DMS153 treated with DMSO at 0.1 percent for 48 hours (cell line): ENCODE results near the gene TENM3.
A peak's percentile ranks its signal among the peaks of the same experiment; 100 is the strongest.
"Not testable (repeated sequence)": the region's sequence is repeated elsewhere in the genome, so short reads cannot be mapped to it uniquely, and the experiment has no call there.

Experiments used
- DNase-seq: peaks from one replicate; lab custom pipeline; 2025; ENCODE audit not compliant: unreplicated experiment; lab: John Stamatoyannopoulos, UW

The TENM3 gene

GRCh38 chr4:182243204-182243603 is at the start of gene TENM3:
TENM3 (plus strand) TSS chr4:182243402; CDS start chr4:182324021, 80,619 bp downstream.
- DNase-seq, result not testable (repeated sequence)

GRCh38 chr4:182194091-182194824 is 48.9 kb upstream of the TENM3 start:
- DNase-seq, result no peak

- DNase-seq, result no peak
These were observed 45.6 kb upstream of the TENM3 start for GRCh38 chr4:182197611-182198010.

- no peak for DNase-seq
These were observed 41.3 kb upstream of the TENM3 start for GRCh38 chr4:182201871-182202270.

- DNase-seq, result no peak
These were observed 40.6 kb upstream of the TENM3 start for GRCh38 chr4:182202650-182203049.

- DNase-seq, result no peak
These were observed 39.3 kb upstream of the TENM3 start for GRCh38 chr4:182203872-182204411.

- DNase-seq, result no peak
These were observed 37.9 kb upstream of the TENM3 start for GRCh38 chr4:182205306-182205705.

GRCh38 chr4:182206266-182206665 is 36.9 kb upstream of the TENM3 start:
- no peak for DNase-seq

- DNase-seq, result no peak
These were observed 36.3 kb upstream of the TENM3 start for GRCh38 chr4:182206916-182207315.

GRCh38 chr4:182207830-182208396 is 35.3 kb upstream of the TENM3 start:
- no peak for DNase-seq

GRCh38 chr4:182208526-182209050 is 34.6 kb upstream of the TENM3 start:
- DNase-seq, result no peak

GRCh38 chr4:182212211-182212761 is 30.9 kb upstream of the TENM3 start:
- DNase-seq, result peak; percentile 54

- no peak for DNase-seq
These were observed 30.2 kb upstream of the TENM3 start for GRCh38 chr4:182213004-182213403.

GRCh38 chr4:182215148-182215547 is 28.1 kb upstream of the TENM3 start:
- DNase-seq, result no peak

GRCh38 chr4:182216005-182216404 is 27.2 kb upstream of the TENM3 start:
- no peak for DNase-seq

GRCh38 chr4:182219411-182220056 is 23.7 kb upstream of the TENM3 start:
- DNase-seq, result no peak

- DNase-seq, result no peak
These were observed 21.2 kb upstream of the TENM3 start for GRCh38 chr4:182221987-182222386.

- DNase-seq, result no peak
These were observed 20.4 kb upstream of the TENM3 start for GRCh38 chr4:182222766-182223165.

GRCh38 chr4:182223708-182224107 is 19.5 kb upstream of the TENM3 start:
- no peak for DNase-seq

- DNase-seq, result no peak
These were observed 18.9 kb upstream of the TENM3 start for GRCh38 chr4:182224192-182224850.
